ENCODE data around the gene TP53TG3B.
"Not testable (repeated sequence)": the region's sequence is repeated elsewhere in the genome, so short reads cannot be mapped to it uniquely, and the experiment has no call there.

Gene TP53TG3B, protein sequence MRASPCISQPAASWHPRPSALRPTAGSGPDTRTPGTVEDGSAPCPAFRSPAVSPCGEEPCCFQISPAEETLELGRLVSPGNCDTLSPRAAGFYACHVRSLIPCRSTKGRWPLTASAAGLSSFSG

DNA sequence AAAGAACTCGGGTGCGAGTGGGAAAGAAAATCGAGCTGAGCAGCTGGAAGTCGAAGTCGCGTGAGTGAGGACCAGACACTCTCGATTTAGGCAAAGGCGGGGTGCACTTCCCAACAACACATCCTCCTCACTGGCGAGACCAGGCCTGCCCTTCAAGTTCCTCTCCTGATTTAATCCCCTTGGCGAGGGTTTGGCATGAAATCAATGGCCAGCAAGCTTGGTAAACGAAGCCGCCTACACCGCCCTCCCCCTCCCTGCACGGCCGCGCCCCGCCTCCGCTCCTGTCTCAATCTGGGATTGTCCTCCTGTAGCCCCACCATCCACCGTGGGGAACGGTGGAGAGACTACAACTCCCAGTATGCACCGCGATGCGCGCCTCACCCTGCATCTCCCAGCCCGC, at the start of gene TP53TG3B:
Gene TP53TG3B, plus strand, starts transcription at position 301 of the 400 bp plus-strand sequence. Its CDS starts 68 bp downstream, at position 369.
- DNase-seq (ENCODE audit: low spot score): not testable (repeated sequence)

DNA sequence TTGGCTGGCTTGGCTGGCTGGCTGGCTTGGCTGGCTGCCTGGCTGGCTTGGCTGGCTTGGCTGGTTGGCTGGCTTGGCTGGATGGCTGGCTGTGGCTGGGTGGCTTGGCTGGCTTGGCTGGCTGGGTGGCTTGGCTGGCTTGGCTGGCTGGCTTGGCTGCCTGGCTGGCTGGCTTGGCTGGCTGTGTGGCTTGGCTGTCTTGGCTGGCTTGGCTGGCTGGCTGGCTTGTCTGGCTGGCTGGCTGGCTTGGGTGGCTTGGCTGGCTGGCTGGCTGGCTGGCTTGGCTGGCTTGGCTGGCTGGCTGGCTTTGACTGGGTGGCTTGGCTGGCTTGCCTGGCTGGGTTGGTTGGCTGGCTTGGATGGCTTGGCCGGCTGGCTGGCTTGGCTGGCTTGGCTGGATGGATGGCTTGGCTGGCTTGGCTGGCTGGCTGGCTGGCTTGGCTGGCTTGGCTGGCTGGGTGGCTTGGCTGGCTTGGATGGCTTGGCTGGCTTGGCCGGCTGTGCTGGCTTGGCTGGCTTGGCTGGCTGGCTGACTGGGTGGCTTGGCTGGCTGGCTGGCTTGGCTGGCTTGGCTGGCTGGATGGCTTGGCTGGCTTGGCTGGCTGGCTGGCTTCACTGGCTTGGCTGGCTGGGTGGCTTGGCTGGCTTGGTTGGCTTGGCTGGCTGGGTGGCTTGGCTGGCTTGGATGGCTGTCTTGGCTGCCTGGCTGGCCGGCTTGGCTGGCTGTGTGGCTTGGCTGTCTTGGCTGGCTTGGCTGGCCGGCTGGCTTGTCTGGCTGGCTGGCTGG, 24.2 kb upstream of the TP53TG3B start:
- DNase-seq (ENCODE audit: low spot score): peak; percentile 9

DNA sequence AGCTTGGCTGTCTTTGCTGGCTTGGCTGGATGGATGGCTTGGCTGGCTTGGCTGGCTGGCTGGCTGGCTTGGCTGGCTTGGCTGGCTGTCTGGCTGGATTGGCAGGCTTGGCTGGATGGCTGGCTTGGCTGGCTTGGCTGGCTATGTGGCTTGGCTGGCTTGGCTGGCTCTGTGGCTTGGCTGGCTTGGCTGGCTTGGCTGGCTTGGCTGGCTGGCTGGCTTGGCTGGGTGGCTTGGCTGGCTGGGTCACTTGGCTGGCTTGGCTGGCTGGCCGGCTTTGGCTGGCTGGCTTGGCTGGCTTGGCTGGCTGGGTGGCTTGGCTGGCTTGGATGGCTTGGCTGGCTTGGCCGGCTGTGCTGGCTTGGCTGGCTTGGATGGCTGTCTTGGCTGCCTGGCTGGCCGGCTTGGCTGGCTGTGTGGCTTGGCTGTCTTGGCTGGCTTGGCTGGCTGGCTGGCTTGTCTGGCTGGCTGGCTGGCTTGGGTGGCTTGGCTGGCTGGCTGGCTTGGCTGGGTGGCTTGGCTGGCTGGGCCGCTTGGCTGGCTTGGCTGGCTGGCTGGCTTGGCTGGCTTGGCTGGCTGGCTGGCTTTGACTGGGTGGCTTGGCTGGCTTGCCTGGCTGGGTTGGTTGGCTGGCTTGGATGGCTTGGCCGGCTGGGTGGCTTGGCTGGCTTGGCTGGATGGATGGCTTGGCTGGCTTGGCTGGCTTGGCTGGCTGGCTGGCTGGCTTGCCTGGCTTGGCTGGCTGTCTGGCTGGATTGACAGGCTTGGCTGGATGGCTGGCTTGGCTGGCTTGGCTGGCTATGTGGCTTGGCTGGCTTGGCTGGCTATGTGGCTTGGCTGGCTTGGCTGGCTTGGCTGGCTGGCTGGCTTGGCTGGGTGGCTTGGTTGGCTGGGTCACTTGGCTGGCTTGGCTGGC, 22.8 kb upstream of the TP53TG3B start:
- peak; percentile 20 for DNase-seq (ENCODE audit: low spot score)

DNA sequence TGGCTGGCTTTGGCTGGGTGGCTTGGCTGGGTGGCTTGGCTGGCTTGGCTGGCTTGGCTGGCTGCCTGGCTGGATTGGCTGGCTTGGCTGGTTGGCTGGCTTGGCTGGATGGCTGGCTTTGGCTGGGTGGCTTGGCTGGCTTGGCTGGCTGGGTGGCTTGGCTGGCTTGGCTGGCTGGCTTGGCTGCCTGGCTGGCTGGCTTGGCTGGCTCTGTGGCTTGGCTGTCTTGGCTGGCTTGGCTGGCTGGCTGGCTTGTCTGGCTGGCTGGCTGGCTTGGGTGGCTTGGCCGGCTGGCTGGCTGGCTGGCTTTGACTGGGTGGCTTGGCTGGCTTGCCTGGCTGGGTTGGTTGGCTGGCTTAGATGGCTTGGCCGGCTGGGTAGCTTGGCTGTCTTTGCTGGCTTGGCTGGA, 22.1 kb upstream of the TP53TG3B start:
- DNase-seq (ENCODE audit: low spot score): peak; percentile 20

DNA sequence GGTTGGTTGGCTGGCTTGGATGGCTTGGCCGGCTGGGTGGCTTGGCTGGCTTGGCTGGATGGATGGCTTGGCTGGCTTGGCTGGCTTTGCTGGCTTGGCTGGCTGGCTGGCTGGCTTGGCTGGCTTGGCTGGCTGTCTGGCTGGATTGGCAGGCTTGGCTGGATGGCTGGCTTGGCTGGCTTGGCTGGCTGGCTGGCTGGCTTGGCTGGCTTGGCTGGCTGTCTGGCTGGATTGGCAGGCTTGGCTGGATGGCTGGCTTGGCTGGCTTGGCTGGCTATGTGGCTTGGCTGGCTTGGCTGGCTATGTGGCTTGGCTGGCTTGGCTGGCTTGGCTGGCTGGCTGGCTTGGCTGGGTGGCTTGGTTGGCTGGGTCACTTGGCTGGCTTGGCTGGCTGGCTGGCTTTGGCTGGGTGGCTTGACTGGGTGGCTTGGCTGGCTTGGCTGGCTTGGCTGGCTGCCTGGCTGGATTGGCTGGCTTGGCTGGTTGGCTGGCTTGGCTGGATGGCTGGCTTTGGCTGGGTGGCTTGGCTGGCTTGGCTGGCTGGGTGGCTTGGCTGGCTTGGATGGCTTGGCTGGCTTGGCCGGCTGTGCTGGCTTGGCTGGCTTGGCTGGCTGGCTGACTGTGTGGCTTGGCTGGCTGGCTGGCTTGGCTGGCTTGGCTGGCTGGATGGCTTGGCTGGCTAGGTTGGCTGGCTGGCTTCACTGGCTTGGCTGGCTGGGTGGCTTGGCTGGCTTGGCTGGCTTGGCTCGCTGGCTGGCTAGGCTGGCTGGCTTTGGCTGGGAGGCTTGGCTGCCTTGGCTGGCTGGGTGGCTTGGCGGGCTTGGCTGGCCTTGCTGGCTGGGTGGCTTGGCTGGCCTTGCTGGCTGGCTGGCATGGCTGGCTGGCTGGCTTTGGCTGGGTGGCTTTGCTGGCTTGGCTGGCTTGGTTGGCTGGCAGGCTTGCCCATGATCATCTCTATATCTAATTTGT, 21.3 kb upstream of the TP53TG3B start:
- peak; percentile 22 for DNase-seq (ENCODE audit: low spot score)
